ENCODE measurements around the gene SYTL4.

SYTL4 gene

DNA sequence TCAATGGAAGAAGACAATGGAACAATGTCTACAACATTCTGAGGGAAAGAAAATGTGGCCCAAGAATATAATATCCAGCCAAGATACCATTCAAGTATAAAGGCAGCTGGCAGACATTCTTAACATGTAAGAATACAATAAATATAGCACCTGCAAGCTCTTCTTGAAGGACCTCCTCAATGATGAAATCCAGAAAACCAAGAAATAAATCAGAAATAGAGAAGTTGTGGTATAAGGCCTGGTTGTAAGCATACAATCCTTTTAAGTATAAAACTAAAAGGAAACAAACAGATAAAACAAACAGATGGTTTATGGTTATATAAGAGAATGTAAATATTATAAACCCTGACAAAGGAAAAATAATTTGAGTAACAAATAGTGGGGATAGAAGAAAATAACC lies 33.4 kb downstream of the SYTL4 start:
- Histone ChIP-seq H3K4me2 (no peak overlapping the region), H3K9ac (no peak overlapping the region), H3K27ac (no peak overlapping the region), H3K27me3 (ENCODE audit: insufficient read depth, low read depth) (no peaks in the 10 kb centered on the region), H3K4me3 (IDR thresholded peaks at IDR 0.05; ENCODE audit: insufficient read depth, low read depth, low read length) (no peak overlapping the region), H3K79me2 (ENCODE audit: insufficient read depth, low read depth) (no peaks in the 10 kb centered on the region), H2AFZ (ENCODE audit: low read depth) (no peak overlapping the region), H3K36me3 (ENCODE audit: insufficient read depth) (no peaks in the 10 kb centered on the region), H4K20me1 (ENCODE audit: insufficient read depth) (no peaks in the 10 kb centered on the region), H3K4me1 (ENCODE audit: low read depth, poor library complexity, severe bottlenecking) (no peaks in the 10 kb centered on the region)
- TF ChIP-seq, protein P1, sequence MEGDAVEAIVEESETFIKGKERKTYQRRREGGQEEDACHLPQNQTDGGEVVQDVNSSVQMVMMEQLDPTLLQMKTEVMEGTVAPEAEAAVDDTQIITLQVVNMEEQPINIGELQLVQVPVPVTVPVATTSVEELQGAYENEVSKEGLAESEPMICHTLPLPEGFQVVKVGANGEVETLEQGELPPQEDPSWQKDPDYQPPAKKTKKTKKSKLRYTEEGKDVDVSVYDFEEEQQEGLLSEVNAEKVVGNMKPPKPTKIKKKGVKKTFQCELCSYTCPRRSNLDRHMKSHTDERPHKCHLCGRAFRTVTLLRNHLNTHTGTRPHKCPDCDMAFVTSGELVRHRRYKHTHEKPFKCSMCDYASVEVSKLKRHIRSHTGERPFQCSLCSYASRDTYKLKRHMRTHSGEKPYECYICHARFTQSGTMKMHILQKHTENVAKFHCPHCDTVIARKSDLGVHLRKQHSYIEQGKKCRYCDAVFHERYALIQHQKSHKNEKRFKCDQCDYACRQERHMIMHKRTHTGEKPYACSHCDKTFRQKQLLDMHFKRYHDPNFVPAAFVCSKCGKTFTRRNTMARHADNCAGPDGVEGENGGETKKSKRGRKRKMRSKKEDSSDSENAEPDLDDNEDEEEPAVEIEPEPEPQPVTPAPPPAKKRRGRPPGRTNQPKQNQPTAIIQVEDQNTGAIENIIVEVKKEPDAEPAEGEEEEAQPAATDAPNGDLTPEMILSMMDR (conservative IDR thresholded peaks at IDR 0.05; ENCODE audit: low read depth, low read length), result no peak

DNA sequence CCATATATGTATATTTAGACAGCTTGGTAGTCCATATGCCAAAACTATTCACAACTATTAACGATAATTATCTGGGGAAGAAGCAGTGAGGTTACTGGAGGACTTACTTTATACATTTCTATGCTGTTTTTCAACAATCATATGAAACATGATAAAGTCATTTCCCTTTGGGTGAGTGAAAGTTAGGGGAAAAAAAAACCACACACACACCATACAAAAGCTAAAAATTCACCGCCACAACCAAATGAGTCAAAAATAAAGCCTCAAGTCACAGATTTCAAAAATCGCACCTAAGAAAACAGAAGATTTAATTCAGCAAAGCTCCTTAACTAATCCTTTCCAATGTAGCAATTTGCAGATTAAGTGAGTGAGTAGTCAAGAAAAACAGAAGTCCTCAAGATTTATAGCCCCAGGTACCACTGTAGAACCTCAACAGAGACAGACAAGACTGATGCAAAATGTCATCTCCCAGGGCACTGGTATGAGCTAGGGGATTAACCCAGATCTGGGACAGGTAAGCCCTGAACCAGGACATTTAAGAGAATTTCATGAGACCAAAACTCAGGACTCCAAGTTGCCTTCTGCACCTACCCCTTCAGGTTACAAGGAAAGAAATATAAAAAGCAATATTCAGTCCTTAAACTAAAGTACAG lies 35.1 kb downstream of the SYTL4 start:
- no peaks in the 10 kb centered on the region for H3K36me3 ChIP-seq (ENCODE audit: insufficient read depth)
- H3K9ac ChIP-seq, result no peak overlapping the region
- no peaks in the 10 kb centered on the region for H4K20me1 ChIP-seq (ENCODE audit: insufficient read depth)
- H3K27ac ChIP-seq, result no peak overlapping the region
- no peak overlapping the region for H3K4me2 ChIP-seq
- no peak overlapping the region for H3K4me3 ChIP-seq (IDR thresholded peaks at IDR 0.05; ENCODE audit: insufficient read depth, low read depth, low read length)
- TF ChIP-seq, protein P1 (conservative IDR thresholded peaks at IDR 0.05; ENCODE audit: low read depth, low read length), result no peak
- H3K27me3 ChIP-seq (ENCODE audit: insufficient read depth, low read depth), result no peaks in the 10 kb centered on the region
- no peak overlapping the region for H2AFZ ChIP-seq (ENCODE audit: low read depth)
- H3K4me1 ChIP-seq (ENCODE audit: low read depth, poor library complexity, severe bottlenecking), result no peaks in the 10 kb centered on the region
- H3K79me2 ChIP-seq (ENCODE audit: insufficient read depth, low read depth), result no peaks in the 10 kb centered on the region

DNA sequence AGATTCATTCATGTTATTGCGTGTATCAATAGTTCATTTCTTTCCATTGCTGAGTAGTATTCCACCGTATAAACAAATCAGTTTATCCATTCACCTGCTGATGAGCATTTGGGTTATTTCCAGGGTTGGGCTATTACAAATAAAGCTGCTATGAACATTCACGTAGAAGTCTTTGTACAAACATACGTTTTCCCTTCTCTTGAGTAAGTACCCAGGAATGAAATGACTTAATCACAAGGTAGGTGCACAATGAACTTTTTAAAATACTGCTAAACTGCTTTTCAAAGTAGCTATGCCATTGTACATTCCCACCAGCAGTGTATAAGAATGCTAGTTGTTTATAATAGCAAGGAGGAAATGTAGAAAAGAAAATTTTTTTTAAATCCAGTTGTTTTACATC lies 35.9 kb downstream of the SYTL4 start:
- H3K27me3 ChIP-seq (ENCODE audit: insufficient read depth, low read depth), result no peaks in the 10 kb centered on the region
- H3K79me2 ChIP-seq (ENCODE audit: insufficient read depth, low read depth), result no peaks in the 10 kb centered on the region
- TF ChIP-seq, protein P1 (conservative IDR thresholded peaks at IDR 0.05; ENCODE audit: low read depth, low read length), result no peak
- no peak overlapping the region for H3K9ac ChIP-seq
- no peak overlapping the region for H2AFZ ChIP-seq (ENCODE audit: low read depth)
- H3K27ac ChIP-seq, result no peak overlapping the region
- no peaks in the 10 kb centered on the region for H4K20me1 ChIP-seq (ENCODE audit: insufficient read depth)
- no peak overlapping the region for H3K4me2 ChIP-seq
- H3K4me3 ChIP-seq (IDR thresholded peaks at IDR 0.05; ENCODE audit: insufficient read depth, low read depth, low read length), result no peak overlapping the region
- H3K36me3 ChIP-seq (ENCODE audit: insufficient read depth), result no peaks in the 10 kb centered on the region
- no peaks in the 10 kb centered on the region for H3K4me1 ChIP-seq (ENCODE audit: low read depth, poor library complexity, severe bottlenecking)

DNA sequence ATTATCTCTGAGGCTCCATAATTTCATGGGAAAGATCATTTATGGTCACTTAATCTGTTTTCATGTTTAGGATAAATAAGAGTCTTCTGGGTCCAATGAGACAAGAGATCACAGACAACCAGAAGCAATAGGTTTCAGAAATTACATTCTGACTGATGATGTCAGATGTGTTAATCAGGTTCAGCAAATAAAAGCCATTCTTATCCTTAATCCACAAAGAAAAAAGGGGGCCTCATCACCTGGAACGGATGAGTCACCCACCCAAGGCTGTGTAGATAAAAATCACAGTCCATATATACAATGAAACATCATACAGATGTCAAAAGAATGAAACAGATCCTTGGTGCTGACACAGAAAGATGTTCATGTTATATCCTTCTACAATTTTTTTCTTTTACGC lies 36.6 kb downstream of the SYTL4 start:
- H3K4me1 ChIP-seq (ENCODE audit: low read depth, poor library complexity, severe bottlenecking), result no peaks in the 10 kb centered on the region
- no peak overlapping the region for H3K4me2 ChIP-seq
- no peak overlapping the region for H2AFZ ChIP-seq (ENCODE audit: low read depth)

More for the DNA sequence above, 36.6 kb downstream of the SYTL4 start:
- Histone ChIP-seq H3K9ac (no peak overlapping the region), H3K36me3 (ENCODE audit: insufficient read depth) (no peaks in the 10 kb centered on the region), H3K4me3 (IDR thresholded peaks at IDR 0.05; ENCODE audit: insufficient read depth, low read depth, low read length) (no peak overlapping the region), H3K27me3 (ENCODE audit: insufficient read depth, low read depth) (no peaks in the 10 kb centered on the region), H3K27ac (no peak overlapping the region), H4K20me1 (ENCODE audit: insufficient read depth) (no peaks in the 10 kb centered on the region), H3K79me2 (ENCODE audit: insufficient read depth, low read depth) (no peaks in the 10 kb centered on the region)
- TF ChIP-seq, protein P1 (conservative IDR thresholded peaks at IDR 0.05; ENCODE audit: low read depth, low read length), result no peak
